Breast epithelium (tissue), 4 donors: Measurements from ENCODE around the gene RNF150. TPM values are rescaled to one million over a fixed set of nuclear protein-coding genes. Genes with fewer than 3 reads are reported as not detected.

Source experiments
- DNase-seq, 2 donors: peaks; one replicate each; pipeline ENCODE4 v3.0.0-alpha.2; 2019; ENCODE audit warnings: low spot score in 2 of 2
- H3K27ac ChIP-seq, 2 donors: fragments of 200-600 bp; sonication (generic) in 1 of 2; one replicate each; pipeline ENCODE4 v1.5.1; 2016 to 2019; ENCODE audit warnings: mild to moderate bottlenecking in 1 of 2
- H3K27me3 ChIP-seq, 2 donors: fragments of 200-600 bp; sonication (generic) in 1 of 2; one replicate each; pipeline versions ENCODE4 v1.5.1 to v1.6.0; 2017 to 2019; ENCODE audit warnings: control low read depth in 1 of 2, mild to moderate bottlenecking in 1 of 2
- H3K36me3 ChIP-seq: fragments of 200-600 bp; one replicate; pipeline ENCODE4 v1.5.1; 2019
- H3K4me1 ChIP-seq, 2 donors: fragments of 200-600 bp; sonication (generic); one replicate each; pipeline ENCODE4 v1.5.1; 2016 to 2019; ENCODE audit warnings: control low read depth in 1 of 2
- H3K4me3 ChIP-seq, 3 donors: fragments of 200-600 bp; sonication (generic); 1 replicate in 2 of 3; 2 replicates in 1 of 3; pipeline ENCODE4 v1.5.1; 2016 to 2019; ENCODE audit warnings: mild to moderate bottlenecking in 3 of 3, moderate library complexity in 2 of 3
- H3K9me3 ChIP-seq, 2 donors: fragments of 200-600 bp; sonication (generic) in 1 of 2; one replicate each; pipeline ENCODE4 v1.5.1; 2016 to 2019; ENCODE audit warnings: control low read depth in 1 of 2
- POLR2A ChIP-seq: fragments of 450-650 bp; IDR thresholded peaks from one replicate; pipeline ENCODE4 v1.6.1; 2016; ENCODE audit warnings: antibody characterized with exemption, mild to moderate bottlenecking, moderate library complexity
- POLR2AphosphoS5 ChIP-seq, 3 donors: sonication (generic); formaldehyde crosslinking; IDR thresholded peaks; one replicate each; pipeline ENCODE4 v1.6.1; 2017; ENCODE audit warnings: antibody characterized with exemption in 3 of 3
- intact Hi-C: fragments of 100-400 bp; cut with DNase I; formaldehyde crosslinking; loops from one replicate; pipeline ENCODE4 v1.15.1; 2023; ENCODE audit warnings: low total_unique reads
- total RNA-seq, 3 donors: library from RNA; depleted of rRNA; stranded (reverse); fragments of >200 nt; gene quantifications; one replicate each; pipeline ENCODE4 v1.1.0, GENCODE V29; 2016
- TF ChIP-seq, protein P1 (sequence below), 3 donors: fragments of 450-650 bp; IDR thresholded peaks; one replicate each; pipeline ENCODE4 v1.5.1; 2016 to 2017; ENCODE audit warnings: antibody characterized with exemption in 3 of 3, mild to moderate bottlenecking in 3 of 3, moderate library complexity in 3 of 3

The RNF150 gene
- total RNA-seq, 3 donors from 2014 or later = 5.6 to 19.7 (median 14.8) TPM

DNA sequence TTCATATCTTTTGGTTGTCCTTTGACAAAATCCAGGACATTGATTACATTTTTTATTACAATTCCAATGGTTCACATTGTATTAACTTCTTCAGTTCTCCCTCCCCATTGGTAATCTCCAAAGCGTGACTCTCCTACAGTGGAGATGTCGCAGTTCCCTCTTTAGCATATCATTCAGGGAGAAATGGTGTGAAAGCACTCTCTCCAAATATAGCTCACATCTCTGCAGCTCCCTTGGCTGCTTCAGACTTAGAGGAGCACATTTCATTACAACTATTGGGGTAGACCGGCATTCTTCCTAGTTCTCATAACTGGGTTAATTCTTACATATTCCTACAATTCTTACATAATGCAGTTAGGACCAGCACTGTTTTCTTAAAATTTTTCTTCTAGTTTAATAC is 25.3 kb downstream of the RNF150 start:
- no peak for DNase-seq
- Histone ChIP-seq H3K27ac (no peak overlapping the region), H3K4me3 (no peak overlapping the region), H3K9me3 (no peaks in the 10 kb centered on the region), H3K36me3 (no peaks in the 10 kb centered on the region), H3K4me1 (no peaks in the 10 kb centered on the region), H3K27me3 (no peaks in the 10 kb centered on the region)
- TF ChIP-seq, protein P1, sequence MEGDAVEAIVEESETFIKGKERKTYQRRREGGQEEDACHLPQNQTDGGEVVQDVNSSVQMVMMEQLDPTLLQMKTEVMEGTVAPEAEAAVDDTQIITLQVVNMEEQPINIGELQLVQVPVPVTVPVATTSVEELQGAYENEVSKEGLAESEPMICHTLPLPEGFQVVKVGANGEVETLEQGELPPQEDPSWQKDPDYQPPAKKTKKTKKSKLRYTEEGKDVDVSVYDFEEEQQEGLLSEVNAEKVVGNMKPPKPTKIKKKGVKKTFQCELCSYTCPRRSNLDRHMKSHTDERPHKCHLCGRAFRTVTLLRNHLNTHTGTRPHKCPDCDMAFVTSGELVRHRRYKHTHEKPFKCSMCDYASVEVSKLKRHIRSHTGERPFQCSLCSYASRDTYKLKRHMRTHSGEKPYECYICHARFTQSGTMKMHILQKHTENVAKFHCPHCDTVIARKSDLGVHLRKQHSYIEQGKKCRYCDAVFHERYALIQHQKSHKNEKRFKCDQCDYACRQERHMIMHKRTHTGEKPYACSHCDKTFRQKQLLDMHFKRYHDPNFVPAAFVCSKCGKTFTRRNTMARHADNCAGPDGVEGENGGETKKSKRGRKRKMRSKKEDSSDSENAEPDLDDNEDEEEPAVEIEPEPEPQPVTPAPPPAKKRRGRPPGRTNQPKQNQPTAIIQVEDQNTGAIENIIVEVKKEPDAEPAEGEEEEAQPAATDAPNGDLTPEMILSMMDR (IDR thresholded peaks at IDR 0.05) = no peak
- no peak for TF ChIP-seq POLR2AphosphoS5 (IDR thresholded peaks at IDR 0.05)
- intact Hi-C loops = no loop called here

DNA sequence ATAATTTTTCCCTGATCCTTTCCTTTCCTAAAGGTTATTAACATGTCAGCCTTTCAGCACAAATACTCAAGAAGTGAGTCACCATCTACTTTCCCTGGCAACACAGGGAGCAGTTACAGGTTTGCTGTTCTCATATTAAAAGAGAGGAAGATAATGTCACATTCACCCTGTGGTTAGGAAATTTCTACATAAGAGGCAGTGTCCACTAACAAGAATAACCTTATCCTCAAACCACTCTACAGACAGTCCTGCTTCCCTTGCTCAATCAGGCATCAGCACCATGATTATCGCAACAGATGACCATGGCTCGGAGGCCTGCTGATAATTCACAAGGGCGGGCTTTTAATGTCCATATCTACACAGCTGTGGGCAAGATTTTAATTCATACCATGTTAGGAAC is 30.9 kb downstream of the RNF150 start:
- Histone ChIP-seq H3K4me3 (no peak overlapping the region), H3K27me3 (no peaks in the 10 kb centered on the region), H3K27ac (no peak overlapping the region), H3K4me1 (no peaks in the 10 kb centered on the region), H3K36me3 (no peaks in the 10 kb centered on the region), H3K9me3 (no peaks in the 10 kb centered on the region)
- no peak for TF ChIP-seq POLR2AphosphoS5 (IDR thresholded peaks at IDR 0.05)
- TF ChIP-seq, protein P1 (IDR thresholded peaks at IDR 0.05) = no peak
- TF ChIP-seq POLR2A = no peak
- intact Hi-C loops = no loop called here
- no peak for DNase-seq

DNA sequence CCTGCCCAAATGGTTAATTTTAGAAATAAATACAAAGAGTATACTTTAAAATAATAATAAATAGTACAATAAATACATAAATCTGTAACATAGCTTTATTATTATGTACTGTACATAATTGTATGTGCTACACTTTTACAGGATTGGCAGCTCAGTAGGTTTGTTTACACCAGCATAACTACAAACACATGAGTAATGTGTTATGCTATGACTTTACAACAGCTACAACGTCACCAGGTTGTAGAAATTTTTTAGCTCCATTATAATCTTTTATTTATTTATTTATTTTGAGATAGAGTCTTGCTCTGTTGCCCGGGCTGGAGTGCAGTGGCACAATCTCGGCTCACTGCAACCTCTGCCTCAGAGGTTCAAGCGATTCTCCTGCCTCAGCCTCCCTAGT is 31.8 kb downstream of the RNF150 start:
- H3K27ac ChIP-seq = no peak overlapping the region
- no peaks in the 10 kb centered on the region for H3K27me3 ChIP-seq
- no peaks in the 10 kb centered on the region for H3K9me3 ChIP-seq
- no peaks in the 10 kb centered on the region for H3K4me1 ChIP-seq
- intact Hi-C loops = no loop called here
- H3K4me3 ChIP-seq = no peak overlapping the region
- DNase-seq = no peak
- H3K36me3 ChIP-seq = no peaks in the 10 kb centered on the region
- no peak for TF ChIP-seq POLR2A
- TF ChIP-seq POLR2AphosphoS5 (IDR thresholded peaks at IDR 0.05) = no peak
- TF ChIP-seq, protein P1 (IDR thresholded peaks at IDR 0.05) = no peak

DNA sequence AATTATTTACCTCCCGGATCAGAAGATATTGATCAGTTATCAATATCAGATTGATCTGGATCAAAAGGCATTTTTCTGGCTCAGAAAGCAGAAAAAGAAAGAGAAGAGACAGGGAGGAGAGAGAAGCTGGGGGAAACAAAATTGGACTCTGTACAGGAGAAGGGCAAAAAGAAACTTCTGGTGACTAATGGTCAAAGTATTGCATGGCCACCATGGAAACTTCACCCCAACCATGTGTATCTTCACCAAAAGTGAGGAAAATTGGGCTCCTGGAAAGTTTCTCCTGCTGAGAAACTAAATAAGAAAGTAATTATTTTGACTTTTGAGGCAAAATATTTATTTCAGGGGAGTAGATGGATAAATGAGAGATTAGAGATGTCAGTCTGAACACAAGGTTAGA is 33.9 kb downstream of the RNF150 start:
- no peak for TF ChIP-seq POLR2AphosphoS5 (IDR thresholded peaks at IDR 0.05)
- TF ChIP-seq, protein P1 (IDR thresholded peaks at IDR 0.05) = no peak
- TF ChIP-seq POLR2A = no peak
- intact Hi-C loops = no loop called here
- Histone ChIP-seq H3K36me3 (no peaks in the 10 kb centered on the region), H3K4me1 (no peaks in the 10 kb centered on the region), H3K27me3 (no peaks in the 10 kb centered on the region), H3K27ac (no peak overlapping the region), H3K9me3 (peaks cover 0 to 5% of the 10 kb centered on the region in 2 donors), H3K4me3 (no peak overlapping the region)
- no peak for DNase-seq

DNA sequence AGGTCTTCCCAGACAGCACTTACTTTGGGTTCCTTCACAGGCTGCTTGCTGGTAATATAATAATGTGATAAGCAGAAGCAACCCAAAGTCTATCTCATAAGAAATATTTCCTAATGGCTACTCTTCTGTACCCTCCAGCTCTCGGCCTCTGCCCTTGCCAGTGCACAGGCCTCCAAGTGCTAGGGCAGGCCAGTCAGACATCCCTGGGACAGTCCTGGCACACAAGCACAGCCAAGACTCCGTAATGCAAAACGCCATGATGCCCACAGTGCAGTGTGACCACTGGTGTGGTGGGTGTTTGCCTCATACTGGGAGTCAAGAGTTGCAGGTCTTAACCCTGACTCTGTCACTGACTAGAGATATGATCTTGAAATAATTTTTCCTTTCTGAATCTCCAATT is 35.1 kb downstream of the RNF150 start:
- no peak overlapping the region for H3K27ac ChIP-seq
- intact Hi-C loops = no loop called here
- DNase-seq = no peak
- no peaks in the 10 kb centered on the region for H3K27me3 ChIP-seq
- H3K9me3 ChIP-seq = peaks cover 0 to 10% of the 10 kb centered on the region in 2 donors
- TF ChIP-seq POLR2AphosphoS5 (IDR thresholded peaks at IDR 0.05) (no peak), POLR2A (no peak)
- TF ChIP-seq, protein P1 (IDR thresholded peaks at IDR 0.05) = no peak
- no peak overlapping the region for H3K4me3 ChIP-seq
- no peaks in the 10 kb centered on the region for H3K36me3 ChIP-seq
- H3K4me1 ChIP-seq = no peaks in the 10 kb centered on the region
